ENCODE measurements around the gene GUSB. TPM values are rescaled to one million over a fixed set of nuclear protein-coding genes. Genes with fewer than 3 reads are reported as not detected.
A peak's percentile ranks its signal among the peaks of the same experiment; 100 is the strongest.
"Not testable (repeated sequence)": the region's sequence is repeated elsewhere in the genome, so short reads cannot be mapped to it uniquely, and the experiment has no call there.

The GUSB gene
- 18.3 TPM for total RNA-seq
- long read RNA-seq, transcript GUSB-201 (12 exons, 2,300 nt): major isoform, 7 of 20 reads
- long read RNA-seq, partial matches to known transcripts: 4 of 20 reads
- long read RNA-seq, other reads (novel, unspliced or antisense): 9 of 20 reads

DNA sequence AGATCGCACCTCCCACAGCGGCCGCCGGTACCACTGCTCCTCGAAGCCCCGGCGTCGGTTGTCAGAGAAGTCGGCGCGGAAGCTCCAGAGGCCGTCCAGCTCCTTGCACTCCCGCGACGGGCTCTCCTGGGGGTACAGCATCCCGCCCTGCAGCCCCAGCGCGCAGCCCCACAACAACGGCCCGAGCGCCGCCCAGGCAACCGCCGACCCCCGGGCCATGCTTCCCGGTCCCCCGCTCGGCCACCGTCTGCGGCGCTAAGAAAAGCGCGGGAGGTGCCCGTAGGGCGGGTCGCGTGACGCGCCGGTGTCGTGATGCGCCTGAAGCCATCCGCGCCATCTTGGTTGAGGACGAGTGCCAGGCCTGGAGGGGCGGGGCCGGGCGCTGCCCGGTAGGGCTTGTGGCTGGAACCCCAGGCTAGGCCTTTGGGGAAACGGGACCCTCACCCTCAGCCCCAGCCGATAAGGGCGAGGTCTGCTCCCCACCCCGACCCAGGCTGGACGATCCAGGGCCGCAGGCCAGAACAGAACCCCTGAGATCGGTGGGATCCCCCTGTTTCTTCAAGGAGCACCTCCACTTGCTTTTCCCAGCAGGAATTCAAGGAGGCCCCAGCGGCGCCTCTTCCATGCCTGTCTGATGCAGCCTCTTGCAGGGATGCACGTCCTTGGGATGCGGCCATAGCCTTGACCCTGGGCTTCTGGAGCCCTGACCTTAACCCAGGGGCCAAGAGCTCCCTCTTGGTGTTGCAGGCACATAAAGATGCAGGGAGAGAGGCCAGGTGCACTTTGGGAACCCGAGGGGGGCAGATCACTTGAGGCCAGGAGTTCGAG lies at the start of gene GUSB:
TSS of gene GUSB (minus strand) at position 249 of the 828 bp plus-strand sequence. CDS start at position 219, 30 bp downstream.
- DNase-seq (ENCODE audit: missing footprints) (peak; percentile 95), ATAC-seq (peak; percentile 97)
- intact Hi-C loops (cut with DNase I): loop anchor here (1.0 to 5.0 kb wide), 2 partner anchors 109 to 230 kb away; partner anchors contain the start of gene VKORC1L1

DNA sequence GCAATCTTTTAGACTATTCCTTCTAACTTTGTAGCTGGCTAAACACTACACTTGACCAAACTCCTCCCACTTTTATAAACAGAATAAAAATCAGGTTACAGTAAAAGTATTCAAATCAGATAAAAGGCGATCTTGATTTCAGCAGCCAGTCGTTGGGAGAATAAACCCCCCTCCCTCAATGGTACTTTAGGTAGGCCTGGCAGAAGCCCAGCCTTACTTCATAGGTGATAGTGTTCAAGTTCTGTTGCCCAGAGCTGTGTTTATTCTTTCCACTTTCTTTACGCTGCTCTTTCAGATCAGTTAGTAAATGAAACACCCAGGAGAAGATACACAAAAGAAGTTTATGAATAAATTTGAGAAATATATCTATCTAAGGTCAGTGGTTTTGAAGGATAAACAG lies 46.3 kb upstream of the GUSB start:
- DNase-seq (ENCODE audit: missing footprints); intact Hi-C loops (cut with DNase I); ATAC-seq: not testable (repeated sequence)

DNA sequence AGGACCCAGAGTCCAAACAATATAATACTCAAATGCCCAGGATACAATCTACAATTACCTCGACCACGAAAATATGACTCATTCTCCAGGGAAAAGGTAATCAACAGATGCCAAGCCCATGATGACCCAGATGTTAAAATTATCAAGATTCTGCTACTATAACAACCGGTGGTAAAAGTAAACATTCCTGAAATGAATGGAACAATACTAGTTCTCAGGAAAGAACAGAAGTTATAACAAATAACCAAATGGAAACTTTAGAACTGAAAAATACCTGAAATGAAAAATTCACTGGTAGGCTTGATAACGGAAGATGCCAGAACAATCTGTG lies 34.1 kb upstream of the GUSB start:
- DNase-seq (ENCODE audit: missing footprints): no peak
- intact Hi-C loops (cut with DNase I): no loop called here
- ATAC-seq: no peak

DNA sequence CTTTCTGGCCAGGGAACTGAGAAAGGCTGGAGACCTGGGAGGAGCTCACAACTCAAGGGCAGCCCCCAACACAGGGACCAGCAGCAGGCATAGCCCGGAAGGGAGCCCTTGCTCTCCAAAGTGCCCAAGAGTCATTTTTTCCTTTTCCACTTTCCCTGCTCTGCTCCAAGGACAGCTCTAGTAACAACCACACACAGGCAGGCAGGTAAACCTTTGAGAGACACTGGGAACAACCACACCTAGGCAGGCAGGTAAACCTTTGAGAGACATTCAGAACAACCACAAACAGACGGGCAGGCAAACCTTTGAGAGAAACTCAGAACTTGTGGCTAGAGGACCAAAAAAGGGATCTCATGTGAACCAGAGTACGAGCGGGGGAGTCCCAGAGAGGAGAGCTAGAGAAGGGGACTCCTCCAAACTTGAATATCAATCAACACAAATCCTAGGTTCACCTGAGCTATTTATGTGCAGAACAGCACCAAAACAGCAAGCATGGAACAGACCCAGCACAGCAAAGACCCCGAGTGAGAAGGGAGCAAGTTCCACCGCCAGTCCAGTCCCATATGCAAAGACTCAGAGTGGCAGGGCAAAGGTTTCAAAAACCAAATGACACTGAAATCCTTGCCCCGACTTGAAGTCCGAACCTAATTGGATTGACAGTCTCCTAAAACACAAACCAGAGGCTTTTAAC lies 33.6 kb upstream of the GUSB start:
- no peak for DNase-seq (ENCODE audit: missing footprints)
- ATAC-seq: no peak
- intact Hi-C loops (cut with DNase I): no loop called here

DNA sequence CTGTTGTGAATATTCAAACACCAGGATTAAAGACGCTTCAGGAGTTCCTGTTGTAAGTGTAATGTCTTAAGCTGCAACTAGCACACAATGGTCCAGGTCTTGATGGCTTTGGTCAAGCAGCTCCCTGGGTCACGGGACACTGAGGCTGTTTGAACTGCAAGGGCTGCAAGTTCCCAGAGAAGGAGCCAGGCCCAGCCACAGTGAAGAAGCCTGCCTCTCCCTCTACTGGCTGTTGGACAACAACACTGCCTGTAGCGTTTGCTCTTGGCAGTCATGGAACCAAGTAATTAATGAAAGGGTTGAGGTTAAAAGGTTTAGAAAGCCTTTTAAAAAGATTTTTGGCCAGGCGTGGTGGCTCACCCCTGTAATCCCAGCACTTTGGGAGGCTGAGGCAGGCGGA lies 31.9 kb upstream of the GUSB start:
- DNase-seq (ENCODE audit: missing footprints) (no peak), ATAC-seq (peak; percentile 48)
- intact Hi-C loops (cut with DNase I): no loop called here

DNA sequence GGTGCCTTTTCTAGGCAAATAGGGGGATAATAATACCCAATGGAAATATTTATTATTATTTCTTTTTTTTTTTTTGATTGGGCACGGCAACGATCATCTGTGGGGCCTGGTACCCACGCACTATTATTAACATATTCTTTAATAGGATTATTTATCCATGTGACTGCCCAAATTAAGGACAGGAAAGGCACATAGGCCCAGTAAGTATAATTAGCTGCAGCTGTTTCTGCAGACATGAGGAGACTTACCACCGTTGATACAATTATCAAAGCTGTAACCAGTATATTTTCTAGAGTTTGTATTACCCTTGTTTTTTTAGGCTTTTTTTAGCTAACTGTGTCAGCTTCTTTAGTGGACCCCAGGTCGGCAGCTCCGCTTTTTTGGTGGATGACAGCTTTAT lies 25.2 kb upstream of the GUSB start:
- DNase-seq (ENCODE audit: missing footprints) (no peak), ATAC-seq (no peak)
- intact Hi-C loops (cut with DNase I): no loop called here

DNA sequence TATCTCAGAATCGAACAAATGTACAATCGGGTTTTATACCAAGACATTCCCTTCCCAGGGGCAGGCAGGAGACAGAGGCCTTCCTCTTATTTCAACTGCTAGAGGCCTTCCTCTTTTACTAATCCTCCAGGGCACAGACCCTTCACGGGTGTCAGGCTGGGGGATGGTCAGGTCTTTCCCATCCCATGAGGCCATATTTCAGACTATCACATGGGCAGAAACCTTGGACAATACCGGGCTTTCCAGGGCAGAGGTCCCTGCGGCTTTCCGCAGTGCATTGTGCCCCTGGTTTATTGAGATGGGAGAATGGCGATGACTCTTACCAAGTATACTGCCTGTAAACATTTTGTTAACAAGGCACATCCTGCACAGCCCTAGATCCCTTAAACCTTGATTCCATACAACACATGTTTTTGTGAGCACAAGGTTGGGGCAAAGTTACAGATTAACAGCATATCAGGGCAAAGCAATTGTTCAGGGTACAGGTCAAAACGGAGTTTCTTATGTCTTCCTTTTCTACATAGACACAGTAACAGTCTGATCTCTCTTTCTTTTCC lies 23.2 kb upstream of the GUSB start:
- ATAC-seq; intact Hi-C loops (cut with DNase I): not testable (repeated sequence)

DNA sequence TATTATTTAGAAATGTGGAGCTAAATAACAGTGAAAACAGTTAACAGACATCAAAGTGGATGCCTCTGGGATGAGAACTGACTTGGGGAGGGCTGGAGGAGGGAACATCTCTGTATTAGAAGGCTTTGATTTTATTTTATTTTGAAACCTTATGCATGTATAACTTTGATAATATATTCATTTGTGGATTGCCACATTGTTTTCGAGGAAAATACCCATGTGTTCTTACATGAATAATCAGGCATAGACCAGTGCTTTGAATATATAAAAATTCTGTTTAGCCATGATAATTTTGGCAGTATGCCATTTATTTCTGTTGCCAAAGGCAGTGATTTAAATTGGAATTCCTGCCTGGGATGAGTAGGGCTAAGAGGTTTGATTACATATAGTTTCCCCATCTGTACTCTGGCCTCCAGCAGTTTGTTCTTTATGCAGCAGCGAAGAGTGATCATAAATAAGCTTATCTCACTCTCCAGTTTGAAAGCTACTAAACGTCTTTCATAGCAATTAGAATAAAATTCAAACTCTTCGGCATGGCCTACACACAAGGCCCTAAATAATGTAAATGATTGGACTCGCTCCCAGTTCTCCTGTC lies 18.9 kb upstream of the GUSB start:
- intact Hi-C loops (cut with DNase I); ATAC-seq; DNase-seq (ENCODE audit: missing footprints): not testable (repeated sequence)

More for the DNA sequence above, 23.2 kb upstream of the GUSB start:
- not testable (repeated sequence) for DNase-seq (ENCODE audit: missing footprints)

DNA sequence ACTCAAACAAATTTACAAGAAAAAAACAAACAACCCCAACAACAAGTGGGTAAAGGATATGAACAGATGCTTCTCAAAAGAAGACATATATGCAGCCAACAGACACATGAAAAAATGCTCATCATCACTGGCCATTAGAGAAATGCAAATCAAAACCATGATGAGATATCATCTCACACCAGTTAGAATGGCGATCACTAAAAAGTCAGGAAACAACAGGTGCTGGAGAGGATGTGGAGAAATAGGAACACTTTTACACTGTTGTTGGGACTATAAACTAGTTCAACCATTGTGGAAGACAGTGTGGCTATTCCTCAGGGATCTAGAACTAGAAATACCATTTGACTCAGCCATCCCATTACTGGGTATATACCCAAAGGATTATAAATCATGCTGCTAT lies 13.0 kb upstream of the GUSB start:
- intact Hi-C loops (cut with DNase I); ATAC-seq; DNase-seq (ENCODE audit: missing footprints): not testable (repeated sequence)

DNA sequence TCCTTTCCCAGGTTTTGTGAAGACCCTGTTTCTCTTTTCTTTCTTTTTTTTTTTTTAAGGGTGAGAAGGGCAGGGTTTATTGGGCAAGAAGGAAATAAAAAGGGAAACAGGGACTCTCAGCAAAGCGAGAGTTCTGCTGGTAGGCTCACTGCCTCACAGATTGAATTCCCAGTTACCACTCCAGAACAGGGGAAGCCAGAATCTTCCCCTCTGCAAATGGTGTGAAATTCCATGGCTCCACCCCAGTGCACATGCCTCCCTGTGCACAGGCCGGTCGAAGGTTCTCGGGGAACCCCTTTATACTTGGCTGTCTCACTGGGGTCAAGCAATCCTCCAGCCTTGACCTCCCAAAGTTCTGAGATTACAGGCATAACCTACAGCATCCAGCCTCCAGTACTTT lies 10.5 kb upstream of the GUSB start:
- DNase-seq (ENCODE audit: missing footprints) (no peak), ATAC-seq (no peak)
- intact Hi-C loops (cut with DNase I): no loop called here

DNA sequence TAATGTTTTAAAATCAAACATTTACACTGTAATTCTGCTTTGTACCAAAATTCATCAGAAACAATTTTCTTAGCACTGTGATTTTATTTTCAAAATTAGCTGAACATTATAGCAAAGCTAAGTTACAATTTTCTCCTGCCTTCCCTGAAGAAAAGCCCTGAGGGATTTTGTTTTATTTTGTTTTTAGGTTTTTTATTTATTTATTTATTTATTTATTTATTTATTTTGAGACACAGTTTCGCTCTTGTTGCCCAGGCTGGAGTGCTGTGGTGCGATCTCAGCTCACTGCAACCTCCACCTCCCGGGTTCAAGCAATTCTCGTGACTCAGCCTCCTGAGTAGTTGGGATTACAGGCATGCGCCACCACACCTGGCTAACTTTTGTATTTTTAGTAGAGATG lies 9.8 kb upstream of the GUSB start:
- intact Hi-C loops (cut with DNase I); DNase-seq (ENCODE audit: missing footprints); ATAC-seq: not testable (repeated sequence)

DNA sequence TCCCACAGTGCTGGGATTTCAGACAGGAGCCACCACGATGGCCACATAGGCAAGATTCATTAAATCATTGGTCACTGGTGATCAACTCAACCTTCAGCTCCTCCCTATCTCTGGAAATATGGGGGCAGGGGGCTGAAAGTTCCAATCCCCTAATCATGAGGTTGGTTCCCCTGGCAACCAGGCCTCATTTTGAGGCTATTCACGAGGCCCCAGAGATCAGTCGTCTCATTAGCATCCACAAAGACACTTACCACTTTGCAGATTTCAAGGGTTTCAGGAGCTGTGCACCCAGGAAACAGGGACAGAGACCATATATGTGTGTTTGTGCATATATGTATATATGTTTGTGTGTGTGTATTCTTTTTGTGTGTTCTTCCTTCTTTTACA lies 7.7 kb upstream of the GUSB start:
- ATAC-seq: no peak
- intact Hi-C loops (cut with DNase I): no loop called here
- DNase-seq (ENCODE audit: missing footprints): no peak

DNA sequence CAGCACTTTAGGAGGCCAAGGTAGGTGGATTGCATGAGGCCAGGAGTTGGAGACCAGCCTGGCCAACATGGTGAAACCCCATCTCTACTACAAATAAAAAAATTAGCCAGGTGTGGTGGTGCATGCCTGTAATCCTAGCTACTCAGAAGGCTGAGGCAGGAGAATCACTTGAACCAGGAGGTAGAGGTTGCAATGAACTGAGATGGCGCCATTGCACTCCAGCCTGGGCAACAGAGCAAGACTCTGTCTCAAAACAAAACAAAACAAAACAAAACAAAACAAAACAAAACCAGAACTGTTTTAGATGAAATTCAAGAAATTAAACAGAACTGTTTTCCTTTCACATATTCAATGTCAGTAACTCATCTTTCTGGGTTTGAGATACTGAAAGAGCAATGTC lies 6.5 kb upstream of the GUSB start:
- ATAC-seq; intact Hi-C loops (cut with DNase I): not testable (repeated sequence)
- DNase-seq (ENCODE audit: missing footprints): peak; percentile 17

DNA sequence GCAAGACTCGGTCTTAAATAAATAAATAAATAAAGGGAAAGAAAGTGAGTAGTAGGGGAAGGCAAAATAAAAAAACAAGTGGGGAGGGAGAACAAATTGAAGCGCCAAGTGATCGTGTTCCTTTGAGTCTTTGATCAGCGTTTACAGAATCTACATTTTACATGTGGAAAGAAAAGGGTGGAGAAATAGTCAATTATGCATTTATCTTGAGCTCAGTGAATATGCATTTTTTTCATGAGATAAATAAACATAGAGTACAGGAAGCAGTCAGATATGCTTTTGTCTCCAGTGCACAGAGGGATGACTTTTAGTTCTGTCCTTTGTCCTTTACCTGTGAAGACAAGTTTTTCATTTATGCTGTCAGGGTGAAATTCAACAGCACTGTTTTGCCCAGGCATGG lies 6.1 kb upstream of the GUSB start:
- ATAC-seq (no peak), DNase-seq (ENCODE audit: missing footprints) (no peak)
- intact Hi-C loops (cut with DNase I): no loop called here

DNA sequence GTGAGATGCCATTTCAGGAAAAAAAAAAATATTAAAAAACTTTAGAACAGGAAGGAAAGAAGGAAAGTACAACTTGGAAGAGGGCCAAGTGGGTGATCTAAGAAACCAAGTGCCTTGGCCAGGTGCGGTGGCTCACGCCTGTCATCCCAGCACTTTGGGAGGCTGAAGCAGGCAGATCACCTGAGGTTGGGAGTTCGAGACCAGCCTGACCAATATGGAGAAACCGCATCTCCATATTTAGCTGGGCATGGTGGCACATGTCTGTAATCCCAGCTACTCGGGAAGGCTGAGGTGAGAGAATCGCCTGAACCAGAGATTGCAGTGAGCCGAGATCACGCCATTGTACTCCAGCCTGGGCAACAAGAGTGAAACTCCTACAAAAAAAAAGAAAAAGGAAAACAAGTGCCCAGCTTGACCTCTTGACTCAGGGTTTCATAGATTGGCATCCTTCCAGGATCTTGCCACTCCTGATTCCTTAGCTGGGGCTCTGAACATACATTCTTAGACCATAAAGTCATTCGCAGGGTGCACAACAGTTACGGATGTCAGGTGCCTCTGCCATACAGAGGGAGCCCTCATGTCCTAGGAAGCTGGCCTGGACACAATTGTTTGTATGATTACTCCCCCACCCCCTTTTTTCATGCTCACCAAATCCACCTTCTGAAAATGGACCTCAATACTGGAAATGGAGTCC lies 2.1 kb upstream of the GUSB start:
- DNase-seq (ENCODE audit: missing footprints) (peak; percentile 35), ATAC-seq (no peak)
- intact Hi-C loops (cut with DNase I): loop anchor here (5.0 kb wide), 1 partner anchor 232 kb away; no protein-coding TSS in a partner anchor

DNA sequence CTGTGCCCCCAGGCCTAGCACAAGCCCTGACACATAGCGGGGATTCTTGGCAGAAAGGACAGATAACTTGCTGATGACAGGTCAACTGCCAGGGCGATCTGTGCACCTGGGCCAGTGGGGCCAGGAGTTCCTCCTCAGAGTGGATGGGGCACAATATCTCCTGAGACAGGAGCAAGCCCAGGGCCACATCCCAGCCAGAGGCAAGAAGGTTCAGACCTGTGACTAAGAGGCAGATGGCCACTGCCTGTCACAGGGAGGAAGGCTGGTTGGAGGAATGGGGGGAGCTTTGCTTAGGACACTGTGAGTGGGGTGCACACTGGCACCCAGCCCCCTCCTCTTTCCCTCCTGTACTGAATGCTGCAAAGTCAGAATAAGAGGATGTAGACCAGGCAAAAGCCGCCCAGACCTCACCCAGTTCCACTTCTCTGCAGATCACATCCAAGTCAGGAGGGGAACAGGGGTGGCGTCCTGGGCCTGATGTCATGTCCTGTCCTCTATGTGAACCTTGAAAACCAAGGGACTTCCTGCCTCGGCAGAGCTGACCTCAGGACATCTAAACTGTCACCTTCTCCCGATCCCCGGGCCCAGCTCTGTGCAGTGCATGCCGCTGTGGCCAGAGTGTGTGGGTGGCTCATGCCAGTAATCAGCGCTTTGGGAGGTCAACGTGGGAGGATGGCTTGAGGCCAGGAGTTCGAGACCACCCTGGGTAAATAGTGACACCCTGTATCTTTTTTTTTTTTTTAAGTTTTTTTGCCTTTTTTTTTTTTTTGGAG lies 1.3 kb downstream of the GUSB start:
- DNase-seq (ENCODE audit: missing footprints) (peak; percentile 88), ATAC-seq (peak; percentile 53)
- intact Hi-C loops (cut with DNase I): loop anchor here (5.0 kb wide), 1 partner anchor 228 kb away; no protein-coding TSS in a partner anchor

DNA sequence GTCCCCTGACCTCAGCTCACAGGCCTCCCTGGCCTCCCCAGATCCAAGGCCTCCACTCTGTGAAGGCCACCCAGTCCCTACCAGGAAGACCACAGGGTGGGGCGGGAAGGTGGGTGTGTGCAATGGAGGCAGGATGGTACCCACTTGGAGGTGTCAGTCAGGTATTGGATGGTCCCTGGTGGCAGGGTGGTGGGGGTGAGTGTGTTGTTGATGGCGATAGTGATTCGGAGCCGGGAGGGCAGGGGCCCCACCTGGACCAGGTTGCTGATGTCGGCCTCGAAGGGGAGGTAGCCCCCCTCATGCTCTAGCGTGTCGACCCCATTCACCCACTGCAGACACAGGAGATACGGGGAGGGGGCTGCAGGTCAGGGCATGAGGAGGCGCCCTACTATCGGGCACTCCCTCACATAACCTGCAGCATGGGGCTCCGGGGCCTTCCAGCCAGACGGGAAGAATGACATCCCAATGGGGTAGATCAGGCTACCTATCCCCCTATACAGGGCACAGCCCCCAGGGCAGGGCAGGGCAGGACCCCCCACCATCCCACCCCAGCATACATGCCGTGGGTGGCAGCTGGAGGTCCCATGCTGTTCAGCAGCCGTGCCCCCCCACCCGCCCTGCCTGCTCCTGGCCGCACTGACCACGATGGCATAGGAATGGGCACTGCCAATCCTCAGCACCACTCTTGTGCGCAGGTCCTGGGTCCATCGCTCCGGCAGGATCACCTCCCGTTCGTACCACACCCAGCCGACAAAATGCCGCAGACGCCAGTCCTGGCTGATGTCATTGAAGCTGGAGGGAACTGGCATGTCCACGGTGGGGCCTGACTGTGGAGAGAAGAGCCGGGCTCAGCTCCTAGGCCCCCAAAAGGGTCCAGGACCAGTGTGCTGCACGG lies 2.2 kb downstream of the GUSB start:
- ATAC-seq: no peak
- peak; percentile 63 for DNase-seq (ENCODE audit: missing footprints)
- intact Hi-C loops (cut with DNase I): loop anchor here (5.0 kb wide), 1 partner anchor 228 kb away; no protein-coding TSS in a partner anchor
